ENCODE data around the gene SEC62. TPM values are rescaled to one million over a fixed set of nuclear protein-coding genes. Genes with fewer than 3 reads are reported as not detected.

The SEC62 gene
- total RNA-seq, 2 experiments from 2014 or later = 61.0 to 63.1 TPM

DNA sequence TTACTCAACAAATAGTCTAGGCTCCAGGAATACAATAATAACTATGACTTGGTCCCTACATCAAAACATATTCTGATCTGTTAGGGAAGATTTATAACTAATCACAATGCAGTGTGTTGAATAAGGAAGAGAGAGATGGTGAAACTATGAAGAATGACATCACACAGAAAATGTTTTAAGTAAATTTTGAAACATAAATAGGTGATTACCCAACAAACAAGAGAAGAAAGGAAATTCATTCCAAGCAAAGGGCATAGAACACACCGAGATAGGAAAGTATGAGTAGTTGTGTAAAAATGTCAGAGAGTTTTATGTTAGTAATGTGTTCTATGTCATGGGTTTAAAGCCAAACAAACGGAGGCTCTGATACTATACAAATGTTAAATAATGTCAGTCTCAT lies 13.4 kb downstream of the SEC62 start:
- no peak for DNase-seq
- CTCF ChIA-PET = interaction anchor here (0.6 to 3.1 kb wide), 2 partner anchors 13 to 541 kb away, joined by 3 to 9 read pairs; partner anchors contain the start of gene SEC62
- POLR2A ChIA-PET = interaction anchor here (0.6 kb wide), 1 partner anchor 37 kb away, joined by 6 read pairs; no protein-coding TSS in a partner anchor
- Mint-ChIP-seq H3K4me1 (no peaks in the 10 kb centered on the region), H3K4me3 (no peak overlapping the region), H3K27me3 (no peaks in the 10 kb centered on the region), H3K27ac (no peak overlapping the region), H3K9me3 (no peaks in the 10 kb centered on the region), H3K36me3 (ENCODE audit: low read depth) (peaks cover 54% of the 10 kb centered on the region)

GRCh38 chr3:169984292-169984691 lies 17.7 kb downstream of the SEC62 start:
- Mint-ChIP-seq H3K4me1 (no peaks in the 10 kb centered on the region), H3K9me3 (no peaks in the 10 kb centered on the region), H3K27me3 (no peaks in the 10 kb centered on the region), H3K4me3 (no peak overlapping the region), H3K36me3 (ENCODE audit: low read depth) (peaks cover 51% of the 10 kb centered on the region), H3K27ac (no peak overlapping the region)
- ChIA-PET POLR2A (no interaction called here), CTCF (interaction anchor here (0.5 to 0.9 kb wide), 2 partner anchors 17 to 87 kb away, joined by 4 to 9 read pairs; no protein-coding TSS in a partner anchor)
- no peak for DNase-seq

DNA sequence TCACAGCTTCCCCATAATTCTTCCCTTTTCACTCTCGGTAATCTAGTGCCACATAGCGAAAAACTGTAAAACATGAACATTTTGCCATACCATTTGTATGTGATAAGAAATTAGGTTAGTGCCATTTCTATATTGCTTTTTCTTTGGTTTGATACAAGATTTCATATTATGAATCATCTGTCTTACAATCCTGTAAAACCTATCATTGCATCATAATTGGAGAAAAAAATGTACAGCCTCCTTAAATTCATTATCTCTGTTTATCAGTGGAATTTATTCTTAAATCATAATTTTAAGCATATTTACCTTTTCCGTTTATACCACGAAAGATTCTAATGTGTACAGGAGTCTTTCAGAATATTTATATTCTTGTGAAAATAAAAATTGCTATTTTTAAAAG lies 23.8 kb downstream of the SEC62 start:
- Mint-ChIP-seq H3K9me3 (no peaks in the 10 kb centered on the region), H3K4me1 (no peaks in the 10 kb centered on the region), H3K4me3 (no peak overlapping the region), H3K27me3 (no peaks in the 10 kb centered on the region), H3K27ac (no peak overlapping the region), H3K36me3 (ENCODE audit: low read depth) (peaks cover 28% of the 10 kb centered on the region)
- ChIA-PET CTCF (no interaction called here), POLR2A (no interaction called here)
- DNase-seq = no peak

GRCh38 chr3:169992156-169992555 lies 25.5 kb downstream of the SEC62 start:
- H3K27ac Mint-ChIP-seq = no peak overlapping the region
- no peaks in the 10 kb centered on the region for H3K4me1 Mint-ChIP-seq
- CTCF ChIA-PET = no interaction called here
- peaks cover 27% of the 10 kb centered on the region for H3K36me3 Mint-ChIP-seq (ENCODE audit: low read depth)
- no peaks in the 10 kb centered on the region for H3K27me3 Mint-ChIP-seq
- H3K4me3 Mint-ChIP-seq = no peak overlapping the region
- DNase-seq = no peak
- POLR2A ChIA-PET = no interaction called here
- H3K9me3 Mint-ChIP-seq = no peaks in the 10 kb centered on the region

- H3K36me3 Mint-ChIP-seq (ENCODE audit: low read depth) = peaks cover 27% of the 10 kb centered on the region
- no peaks in the 10 kb centered on the region for H3K27me3 Mint-ChIP-seq
- no peak overlapping the region for H3K4me3 Mint-ChIP-seq
- H3K9me3 Mint-ChIP-seq = no peaks in the 10 kb centered on the region
- CTCF ChIA-PET = no interaction called here
- peak overlapping the region; percentile 1 for H3K27ac Mint-ChIP-seq
- POLR2A ChIA-PET = no interaction called here
- DNase-seq = no peak
- no peaks in the 10 kb centered on the region for H3K4me1 Mint-ChIP-seq
Measured at GRCh38 chr3:169992781-169993180, 26.2 kb downstream of the SEC62 start.

GRCh38 chr3:169993761-169994160 lies 27.2 kb downstream of the SEC62 start:
- POLR2A ChIA-PET = no interaction called here
- Mint-ChIP-seq H3K9me3 (no peaks in the 10 kb centered on the region), H3K27ac (no peak overlapping the region), H3K27me3 (no peaks in the 10 kb centered on the region), H3K36me3 (ENCODE audit: low read depth) (peaks cover 24% of the 10 kb centered on the region), H3K4me1 (peaks cover 6% of the 10 kb centered on the region), H3K4me3 (no peak overlapping the region)
- CTCF ChIA-PET = no interaction called here
- no peak for DNase-seq

DNA sequence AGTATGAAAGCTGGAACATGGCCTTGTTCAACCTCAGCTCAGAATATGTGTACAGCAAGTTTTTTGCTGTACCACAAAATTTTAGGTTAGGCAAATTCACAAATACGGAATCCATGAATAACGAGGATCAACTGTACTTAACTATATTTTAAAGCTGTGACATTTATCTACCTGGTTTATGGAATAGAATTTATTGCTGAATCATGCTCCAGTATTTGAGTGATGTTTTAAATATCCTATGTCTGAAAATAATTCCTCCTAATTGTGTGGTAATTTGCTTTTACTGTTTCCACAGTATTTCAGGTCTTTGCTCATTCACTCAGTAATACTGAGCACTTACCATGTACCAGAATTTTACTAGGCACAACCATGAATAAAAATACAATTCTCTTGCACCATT lies 29.5 kb downstream of the SEC62 start:
- Mint-ChIP-seq H3K4me3 (no peak overlapping the region), H3K4me1 (peaks cover 15% of the 10 kb centered on the region), H3K27me3 (no peaks in the 10 kb centered on the region), H3K9me3 (no peaks in the 10 kb centered on the region), H3K27ac (no peak overlapping the region), H3K36me3 (ENCODE audit: low read depth) (peaks cover 32% of the 10 kb centered on the region)
- POLR2A ChIA-PET = no interaction called here
- CTCF ChIA-PET = interaction anchor here (0.6 to 0.8 kb wide), 3 partner anchors 11 to 360 kb away, joined by 3 read pairs; no protein-coding TSS in a partner anchor
- DNase-seq = no peak

- no peaks in the 10 kb centered on the region for H3K27me3 Mint-ChIP-seq
- no peaks in the 10 kb centered on the region for H3K9me3 Mint-ChIP-seq
- no peak overlapping the region for H3K27ac Mint-ChIP-seq
- H3K4me1 Mint-ChIP-seq = peaks cover 33% of the 10 kb centered on the region
- POLR2A ChIA-PET = no interaction called here
- peaks cover 23% of the 10 kb centered on the region for H3K36me3 Mint-ChIP-seq (ENCODE audit: low read depth)
- no peak for DNase-seq
- H3K4me3 Mint-ChIP-seq = no peak overlapping the region
- CTCF ChIA-PET = interaction anchor here (0.6 kb wide), 1 partner anchor 11 kb away, joined by 3 read pairs; no protein-coding TSS in a partner anchor
Measured at GRCh38 chr3:169998668-169999131, 32.1 kb downstream of the SEC62 start.

DNA sequence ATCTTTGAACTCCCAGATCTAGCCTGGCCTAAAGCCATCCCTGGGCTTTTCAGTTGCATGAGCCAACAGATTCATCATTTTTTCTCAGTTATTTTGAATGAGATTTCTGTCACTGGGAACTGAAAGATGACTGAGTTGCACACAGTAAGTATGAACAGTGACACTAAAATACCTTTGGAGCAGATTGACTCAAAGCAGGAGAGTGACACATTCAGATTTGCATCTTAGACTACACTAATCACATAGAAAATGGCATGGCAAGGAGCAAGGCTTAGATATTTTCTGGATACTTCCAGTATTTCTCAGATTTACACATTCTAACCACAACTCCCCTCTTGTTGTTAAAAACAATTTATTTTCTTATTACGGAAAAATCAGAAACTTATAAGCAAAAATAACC lies 32.8 kb downstream of the SEC62 start:
- DNase-seq = no peak
- no peak overlapping the region for H3K4me3 Mint-ChIP-seq
- CTCF ChIA-PET = interaction anchor here (0.6 to 1.6 kb wide), 3 partner anchors 9 to 32 kb away, joined by 3 read pairs; no protein-coding TSS in a partner anchor
- H3K36me3 Mint-ChIP-seq (ENCODE audit: low read depth) = peaks cover 23% of the 10 kb centered on the region
- POLR2A ChIA-PET = no interaction called here
- H3K4me1 Mint-ChIP-seq = peaks cover 37% of the 10 kb centered on the region
- H3K9me3 Mint-ChIP-seq = no peaks in the 10 kb centered on the region
- peak overlapping the region; percentile 10 for H3K27ac Mint-ChIP-seq
- H3K27me3 Mint-ChIP-seq = no peaks in the 10 kb centered on the region

DNA sequence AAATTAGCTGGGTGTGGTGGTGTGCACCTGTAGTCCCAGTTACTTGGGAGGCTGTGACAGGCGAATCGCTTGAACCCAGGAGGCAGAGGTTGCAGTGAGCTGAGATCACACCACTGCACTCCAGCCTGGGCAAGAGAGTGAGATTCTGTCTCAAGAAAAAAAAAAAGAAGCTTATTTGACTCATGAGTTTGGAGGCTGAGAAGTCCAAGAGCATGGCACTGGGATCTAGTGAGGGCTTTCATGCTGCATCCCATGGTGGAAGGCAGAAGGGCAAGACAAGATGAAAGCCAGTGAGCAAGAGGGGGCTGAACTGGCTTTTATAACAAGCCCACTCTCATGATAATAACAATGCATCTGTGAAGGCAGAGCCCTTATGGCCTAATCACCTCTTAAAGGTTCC lies 33.4 kb downstream of the SEC62 start:
- H3K9me3 Mint-ChIP-seq = no peaks in the 10 kb centered on the region
- no peaks in the 10 kb centered on the region for H3K27me3 Mint-ChIP-seq
- CTCF ChIA-PET = interaction anchor here (1.1 to 1.6 kb wide), 2 partner anchors 8 to 33 kb away, joined by 3 read pairs; no protein-coding TSS in a partner anchor
- POLR2A ChIA-PET = no interaction called here
- peaks cover 37% of the 10 kb centered on the region for H3K4me1 Mint-ChIP-seq
- H3K36me3 Mint-ChIP-seq (ENCODE audit: low read depth) = peaks cover 23% of the 10 kb centered on the region
- no peak for DNase-seq
- no peak overlapping the region for H3K27ac Mint-ChIP-seq
- no peak overlapping the region for H3K4me3 Mint-ChIP-seq

GRCh38 chr3:170002231-170002630 lies 35.6 kb downstream of the SEC62 start:
- no peak for DNase-seq
- Mint-ChIP-seq H3K36me3 (ENCODE audit: low read depth) (peaks cover 16% of the 10 kb centered on the region), H3K4me1 (peaks cover 50% of the 10 kb centered on the region), H3K9me3 (no peaks in the 10 kb centered on the region), H3K27me3 (no peaks in the 10 kb centered on the region), H3K4me3 (no peak overlapping the region), H3K27ac (no peak overlapping the region)
- POLR2A ChIA-PET = no interaction called here
- CTCF ChIA-PET = interaction anchor here (1.2 to 1.6 kb wide), 2 partner anchors 19 to 35 kb away, joined by 3 read pairs; no protein-coding TSS in a partner anchor

DNA sequence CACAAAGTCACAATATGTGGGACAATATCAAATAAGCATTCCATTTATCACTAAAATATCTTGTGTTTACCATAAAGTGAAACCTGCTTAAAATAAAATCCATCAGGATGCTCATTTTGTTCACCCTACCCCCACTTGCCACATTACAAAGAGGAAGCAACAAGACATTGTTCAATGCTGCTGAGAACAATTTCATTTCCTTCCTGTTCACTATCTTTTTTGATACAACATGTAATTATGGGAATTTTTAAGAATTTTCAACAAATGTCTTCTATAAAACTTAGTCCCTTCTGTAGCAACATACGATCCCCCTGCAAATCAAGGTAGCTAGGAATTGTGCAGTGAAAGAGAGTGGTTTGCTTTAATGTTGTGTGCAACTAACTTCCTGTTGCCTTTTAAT lies 36.3 kb downstream of the SEC62 start:
- CTCF ChIA-PET = interaction anchor here (0.9 to 1.6 kb wide), 2 partner anchors 9 to 18 kb away, joined by 3 read pairs; no protein-coding TSS in a partner anchor
- H3K4me1 Mint-ChIP-seq = peaks cover 53% of the 10 kb centered on the region
- H3K9me3 Mint-ChIP-seq = no peaks in the 10 kb centered on the region
- POLR2A ChIA-PET = no interaction called here
- H3K27ac Mint-ChIP-seq = peak overlapping the region; percentile 77
- no peaks in the 10 kb centered on the region for H3K27me3 Mint-ChIP-seq
- peaks cover 16% of the 10 kb centered on the region for H3K36me3 Mint-ChIP-seq (ENCODE audit: low read depth)
- H3K4me3 Mint-ChIP-seq = no peak overlapping the region
- no peak for DNase-seq

GRCh38 chr3:170003881-170004356 lies 37.3 kb downstream of the SEC62 start:
- no peak for DNase-seq
- no peaks in the 10 kb centered on the region for H3K9me3 Mint-ChIP-seq
- H3K4me3 Mint-ChIP-seq = no peak overlapping the region
- H3K27me3 Mint-ChIP-seq = no peaks in the 10 kb centered on the region
- peaks cover 47% of the 10 kb centered on the region for H3K4me1 Mint-ChIP-seq
- H3K27ac Mint-ChIP-seq = no peak overlapping the region
- H3K36me3 Mint-ChIP-seq (ENCODE audit: low read depth) = peaks cover 11% of the 10 kb centered on the region
- ChIA-PET CTCF (no interaction called here), POLR2A (no interaction called here)

All from activated CD4-positive, alpha-beta T cell treated with anti-CD3 and anti-CD28 coated beads, Interleukin-2, amount 10 ng/mL, durations not matched to agents 7 days and 5 days (primary cell).